Breast epithelium (tissue), 4 donors: ENCODE results near the gene STING1. TPM values are rescaled to one million over a fixed set of nuclear protein-coding genes. Genes with fewer than 3 reads are reported as not detected.
A peak's percentile ranks its signal among the peaks of the same experiment; 100 is the strongest.
"Not testable (repeated sequence)": the region's sequence is repeated elsewhere in the genome, so short reads cannot be mapped to it uniquely, and the experiment has no call there.

Experiments used
- DNase-seq, 2 donors: peaks; one replicate each; pipeline ENCODE4 v3.0.0-alpha.2; 2019; ENCODE audit warnings: low spot score in 2 of 2
- H3K27ac ChIP-seq, 2 donors: fragments of 200-600 bp; sonication (generic) in 1 of 2; one replicate each; pipeline ENCODE4 v1.5.1; 2016 to 2019; ENCODE audit warnings: mild to moderate bottlenecking in 1 of 2
- H3K27me3 ChIP-seq, 2 donors: fragments of 200-600 bp; sonication (generic) in 1 of 2; one replicate each; pipeline versions ENCODE4 v1.5.1 to v1.6.0; 2017 to 2019; ENCODE audit warnings: control low read depth in 1 of 2, mild to moderate bottlenecking in 1 of 2
- H3K36me3 ChIP-seq: fragments of 200-600 bp; one replicate; pipeline ENCODE4 v1.5.1; 2019
- H3K4me1 ChIP-seq, 2 donors: fragments of 200-600 bp; sonication (generic); one replicate each; pipeline ENCODE4 v1.5.1; 2016 to 2019; ENCODE audit warnings: control low read depth in 1 of 2
- H3K4me3 ChIP-seq, 3 donors: fragments of 200-600 bp; sonication (generic); 1 replicate in 2 of 3; 2 replicates in 1 of 3; pipeline ENCODE4 v1.5.1; 2016 to 2019; ENCODE audit warnings: mild to moderate bottlenecking in 3 of 3, moderate library complexity in 2 of 3
- H3K9me3 ChIP-seq, 2 donors: fragments of 200-600 bp; sonication (generic) in 1 of 2; one replicate each; pipeline ENCODE4 v1.5.1; 2016 to 2019; ENCODE audit warnings: control low read depth in 1 of 2
- CTCF ChIP-seq, 3 donors: fragments of 450-650 bp; IDR thresholded peaks; one replicate each; pipeline ENCODE4 v1.5.1; 2016 to 2017; ENCODE audit warnings: antibody characterized with exemption in 3 of 3, mild to moderate bottlenecking in 3 of 3, moderate library complexity in 3 of 3
- POLR2A ChIP-seq: fragments of 450-650 bp; IDR thresholded peaks from one replicate; pipeline ENCODE4 v1.6.1; 2016; ENCODE audit warnings: antibody characterized with exemption, mild to moderate bottlenecking, moderate library complexity
- POLR2AphosphoS5 ChIP-seq, 3 donors: sonication (generic); formaldehyde crosslinking; IDR thresholded peaks; one replicate each; pipeline ENCODE4 v1.6.1; 2017; ENCODE audit warnings: antibody characterized with exemption in 3 of 3
- intact Hi-C: fragments of 100-400 bp; cut with DNase I; formaldehyde crosslinking; loops from one replicate; pipeline ENCODE4 v1.15.1; 2023; ENCODE audit warnings: low total_unique reads
- total RNA-seq, 3 donors: library from RNA; depleted of rRNA; stranded (reverse); fragments of >200 nt; gene quantifications; one replicate each; pipeline ENCODE4 v1.1.0, GENCODE V29; 2016

STING1 gene
- total RNA-seq, 3 donors from 2014 or later = 22.0 to 47.9 (median 39.0) TPM

DNA sequence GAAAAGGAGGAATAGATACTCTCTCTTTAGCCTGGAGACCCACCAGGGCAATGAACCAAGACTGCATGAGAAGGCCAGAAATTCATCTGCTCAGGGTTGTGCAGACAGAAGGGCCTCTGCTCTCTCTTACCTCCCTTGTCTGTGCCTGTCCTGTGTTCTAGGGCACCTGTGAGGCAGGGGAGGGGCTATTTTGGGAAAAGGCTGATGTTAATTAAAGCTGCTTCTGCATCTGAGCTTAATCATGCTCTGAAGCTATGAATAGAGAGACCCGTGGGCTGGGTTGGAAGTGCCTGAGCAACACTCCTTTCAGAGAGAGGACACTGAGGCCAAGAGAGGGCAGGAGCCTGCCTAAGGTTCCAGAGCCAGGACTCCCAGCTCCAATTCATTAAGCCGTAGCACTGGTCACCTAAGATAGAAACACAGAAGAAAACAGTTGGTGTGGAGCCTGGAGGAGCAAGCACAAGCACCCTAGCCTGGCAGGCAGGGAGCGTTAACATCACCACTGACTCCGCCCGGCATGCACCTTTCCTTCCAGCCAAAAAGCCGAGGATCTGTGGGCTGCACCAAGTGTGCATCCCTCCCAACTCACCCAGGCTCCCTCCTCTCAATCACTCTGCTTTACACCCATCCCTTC lies 31.4 kb upstream of the STING1 start:
- TF ChIP-seq CTCF (IDR thresholded peaks at IDR 0.05) (no peak), POLR2AphosphoS5 (IDR thresholded peaks at IDR 0.05) (no peak), POLR2A (no peak)
- Histone ChIP-seq H3K36me3 (no peaks in the 10 kb centered on the region), H3K9me3 (no peaks in the 10 kb centered on the region), H3K4me1 (no peaks in the 10 kb centered on the region), H3K27me3 (no peaks in the 10 kb centered on the region), H3K27ac (no peak overlapping the region), H3K4me3 (no peak overlapping the region)
- intact Hi-C loops = no loop called here
- DNase-seq = no peak

- H3K9me3 ChIP-seq, H3K27me3 ChIP-seq, H3K27ac ChIP-seq, H3K4me3 ChIP-seq, intact Hi-C loops, H3K4me1 ChIP-seq, H3K36me3 ChIP-seq: not testable (repeated sequence)
- TF ChIP-seq CTCF (IDR thresholded peaks at IDR 0.05) (peak; percentile 23 to 83 (median 64)), POLR2AphosphoS5 (IDR thresholded peaks at IDR 0.05) (peak in 1 of 3 donors; percentile 16)
- DNase-seq = peak; percentile 76 to 80
Observed at GRCh38 chr5:139513434-139513833, 30.9 kb upstream of the STING1 start.

DNA sequence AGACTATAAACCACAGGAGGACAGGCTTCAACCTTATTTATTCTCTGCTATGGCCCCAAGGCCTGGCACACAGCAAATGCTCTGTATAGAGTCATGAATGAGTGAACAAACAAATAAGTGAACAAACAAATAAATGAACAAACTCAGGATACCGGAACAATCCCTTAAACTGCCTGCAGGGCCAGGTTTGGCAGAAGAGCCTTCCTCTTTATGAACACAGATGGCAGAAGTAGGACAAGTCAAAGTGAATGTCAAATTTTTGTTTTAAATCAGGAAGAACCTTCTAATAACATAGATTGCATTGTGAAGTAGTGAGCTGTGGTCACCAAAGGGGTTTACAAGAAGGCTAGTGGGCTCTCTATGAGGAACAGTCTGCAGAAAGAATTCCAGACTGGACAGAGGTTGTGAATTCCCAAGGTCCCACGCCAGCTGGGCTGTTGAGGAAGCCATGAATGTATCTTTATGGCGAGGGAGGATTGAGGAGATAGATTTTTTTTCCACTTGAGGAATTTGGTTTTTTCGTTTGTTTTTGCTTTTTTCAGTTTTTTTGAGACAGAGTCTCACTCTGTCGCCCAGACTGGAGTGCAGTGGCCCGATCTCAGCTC lies 30.3 kb upstream of the STING1 start:
- Histone ChIP-seq H3K36me3 (no peaks in the 10 kb centered on the region), H3K27ac (no peak overlapping the region), H3K4me1 (no peaks in the 10 kb centered on the region), H3K9me3 (no peaks in the 10 kb centered on the region), H3K27me3 (no peaks in the 10 kb centered on the region), H3K4me3 (no peak overlapping the region)
- TF ChIP-seq CTCF (IDR thresholded peaks at IDR 0.05) (no peak), POLR2A (no peak), POLR2AphosphoS5 (IDR thresholded peaks at IDR 0.05) (no peak)
- no peak for DNase-seq
- intact Hi-C loops = no loop called here

GRCh38 chr5:139504722-139505121 lies 22.2 kb upstream of the STING1 start:
- intact Hi-C loops, H3K4me3 ChIP-seq, H3K27me3 ChIP-seq, DNase-seq, H3K27ac ChIP-seq, H3K36me3 ChIP-seq, H3K9me3 ChIP-seq, H3K4me1 ChIP-seq: not testable (repeated sequence)

DNA sequence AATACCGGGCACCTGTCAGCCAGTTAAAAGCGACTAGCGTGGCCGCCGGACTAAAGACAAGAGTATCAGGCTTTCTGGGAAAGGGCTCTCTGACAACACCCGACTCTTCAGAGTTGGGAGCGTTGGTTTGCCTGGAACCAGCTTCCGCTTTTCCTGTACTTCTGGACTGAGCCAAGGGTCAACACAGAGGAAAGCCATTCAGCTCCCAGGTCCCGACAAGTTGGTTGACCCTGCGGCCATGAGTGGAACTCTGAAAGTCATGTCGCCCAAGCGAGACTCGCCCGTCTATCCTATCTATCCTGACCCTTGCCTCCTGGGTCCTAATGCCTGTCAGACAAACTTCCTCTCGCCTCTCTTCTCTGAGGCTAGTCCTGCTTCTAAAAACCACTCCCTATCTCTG lies 21.3 kb upstream of the STING1 start:
- H3K27me3 ChIP-seq, H3K9me3 ChIP-seq, H3K4me1 ChIP-seq, H3K36me3 ChIP-seq, H3K27ac ChIP-seq, DNase-seq, intact Hi-C loops, H3K4me3 ChIP-seq: not testable (repeated sequence)

DNA sequence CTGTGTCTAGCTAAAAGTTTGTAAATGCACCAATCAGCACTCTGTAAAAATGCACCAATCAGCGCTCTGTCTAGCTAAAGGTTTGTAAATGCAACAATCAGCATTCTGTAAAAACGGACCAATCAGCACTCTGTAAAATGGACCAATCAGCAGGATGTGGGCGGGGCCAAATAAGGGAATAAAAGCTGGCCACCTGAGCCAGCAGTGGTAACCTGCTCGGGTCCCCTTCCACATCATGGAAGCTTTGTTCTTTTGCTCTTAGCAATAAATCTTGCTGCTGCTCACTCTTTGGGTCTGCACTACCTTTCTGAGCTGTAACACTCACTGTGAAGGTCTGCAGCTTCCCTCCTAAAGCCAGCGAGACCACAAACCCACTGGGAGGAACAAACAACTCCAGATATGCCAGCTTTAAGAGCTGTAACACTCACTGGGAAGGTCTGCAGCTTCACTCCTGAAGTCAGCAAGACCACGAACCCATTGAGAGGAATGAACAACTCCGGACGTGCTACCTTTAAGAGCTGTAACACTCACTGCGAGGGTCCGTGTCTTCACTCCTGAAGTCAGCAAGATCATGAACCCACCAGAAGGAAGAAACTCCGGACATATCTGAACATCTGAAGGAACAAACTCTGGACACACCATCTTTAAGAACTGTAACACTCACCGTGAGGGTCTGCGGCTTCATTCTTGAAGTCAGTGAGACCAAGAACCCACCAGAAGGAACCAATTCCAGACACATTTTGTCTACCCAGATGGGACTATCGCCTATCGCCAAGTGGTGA lies 20.7 kb upstream of the STING1 start:
- DNase-seq, H3K36me3 ChIP-seq, H3K4me3 ChIP-seq, H3K4me1 ChIP-seq, intact Hi-C loops, H3K27ac ChIP-seq, H3K27me3 ChIP-seq, H3K9me3 ChIP-seq: not testable (repeated sequence)
